ENCODE results near the gene NRXN2.
"Not testable (repeated sequence)": the region's sequence is repeated elsewhere in the genome, so short reads cannot be mapped to it uniquely, and the experiment has no call there.

The NRXN2 gene

DNA sequence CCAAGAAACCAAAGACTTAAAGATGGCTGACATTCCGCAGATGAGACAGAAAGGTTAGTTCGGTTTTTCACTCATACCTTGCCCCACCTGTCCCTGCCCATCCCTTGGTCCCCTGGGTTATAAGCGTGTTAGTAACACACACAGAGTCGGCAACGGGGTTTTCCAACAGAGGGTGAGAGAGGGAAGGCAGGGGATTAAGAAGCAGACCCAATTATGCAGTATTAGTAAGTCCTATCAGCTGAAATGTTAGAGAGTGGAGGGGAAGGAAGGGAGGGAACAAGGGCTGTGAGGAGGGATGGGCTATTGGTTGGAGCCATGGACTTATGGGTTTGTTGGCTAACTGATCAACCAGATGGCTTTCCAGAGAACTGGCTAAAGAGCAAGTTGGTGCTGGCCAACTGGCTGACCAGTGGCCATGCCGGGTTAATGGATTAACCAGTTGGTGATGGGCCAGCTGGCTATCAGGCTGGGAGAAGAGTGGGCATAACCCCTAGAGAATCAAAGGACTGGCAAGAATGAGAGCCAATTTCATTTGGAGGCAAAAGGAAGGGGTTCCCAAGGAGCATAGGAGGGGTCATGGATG lies 45.5 kb downstream of the NRXN2 start:
- DNase-seq, result no peak

DNA sequence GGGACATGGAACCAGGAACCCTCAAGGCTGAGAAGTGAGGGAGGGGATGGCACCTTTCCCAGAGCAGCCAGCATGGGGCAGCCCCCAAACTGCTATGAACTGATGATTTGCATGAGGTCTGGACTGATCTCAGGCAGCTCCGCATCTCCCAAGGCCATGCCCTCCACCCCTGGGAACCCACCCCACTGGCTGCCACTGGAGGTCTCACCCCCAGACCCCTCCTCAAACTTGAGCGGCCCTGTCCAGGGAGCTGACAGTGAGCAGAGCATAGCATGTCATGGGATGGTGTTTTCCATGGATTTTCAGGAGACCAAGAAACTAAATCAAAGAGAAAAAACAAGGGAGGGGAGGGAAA lies 46.8 kb downstream of the NRXN2 start:
- DNase-seq, result no peak

DNA sequence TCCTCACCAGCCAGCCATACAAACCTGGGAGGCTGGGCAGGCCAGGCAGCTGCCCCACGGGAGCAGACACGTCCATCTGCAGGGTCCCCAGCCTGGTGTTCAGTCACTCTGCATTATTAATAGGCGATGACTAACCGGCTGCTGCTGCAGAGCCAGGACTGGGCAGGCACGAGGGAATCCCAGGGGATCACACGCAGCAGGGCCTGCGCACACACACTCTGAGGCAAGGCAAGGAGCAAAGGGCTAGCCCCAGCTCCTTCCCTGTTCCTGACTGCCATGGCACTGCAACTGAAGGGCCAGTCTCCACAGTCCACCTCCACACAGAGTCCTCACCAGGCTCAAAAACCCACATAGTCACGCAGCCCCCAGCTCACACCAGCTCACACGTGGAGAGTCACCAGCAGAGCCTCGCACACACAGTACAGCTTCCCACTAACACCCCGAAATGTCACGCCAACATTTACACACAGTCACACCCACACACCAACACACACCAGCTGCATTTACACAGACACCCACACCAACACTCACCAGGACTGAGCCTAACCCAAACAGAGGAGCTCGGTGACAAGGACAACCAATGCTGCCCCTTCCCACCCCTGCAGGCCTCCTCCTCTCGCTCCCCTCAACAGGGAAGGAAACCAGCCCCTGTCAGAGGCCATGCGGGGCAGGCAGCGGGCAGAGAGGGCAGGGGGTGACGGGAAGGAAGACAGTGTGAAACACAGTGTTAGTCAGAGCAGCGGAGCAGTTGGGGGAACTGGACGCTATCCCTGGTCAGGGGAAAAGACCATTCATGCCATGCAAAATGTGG lies 47.3 kb downstream of the NRXN2 start:
- peak in 41 of 56 donors; percentile 9 to 82 (median 55) for DNase-seq

DNA sequence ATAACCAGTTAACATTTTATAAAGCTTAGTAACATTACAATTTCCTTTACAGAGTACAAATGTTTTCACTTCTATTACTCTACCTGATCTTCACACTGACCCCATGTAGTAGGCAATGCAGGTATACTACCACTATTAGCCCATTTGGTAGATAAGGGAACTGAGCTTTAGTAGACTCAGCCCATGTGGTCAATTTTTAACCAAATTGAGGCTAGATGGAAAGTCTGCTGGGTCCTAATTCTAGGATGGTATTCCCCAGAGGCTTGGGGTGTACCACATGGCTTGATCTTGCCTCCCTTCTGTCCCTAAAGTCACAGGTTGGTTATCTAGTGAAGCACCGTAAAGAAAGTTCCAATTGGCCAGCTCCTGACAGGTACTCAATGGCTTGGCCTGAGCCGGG lies 48.2 kb downstream of the NRXN2 start:
- DNase-seq, result no peak

DNA sequence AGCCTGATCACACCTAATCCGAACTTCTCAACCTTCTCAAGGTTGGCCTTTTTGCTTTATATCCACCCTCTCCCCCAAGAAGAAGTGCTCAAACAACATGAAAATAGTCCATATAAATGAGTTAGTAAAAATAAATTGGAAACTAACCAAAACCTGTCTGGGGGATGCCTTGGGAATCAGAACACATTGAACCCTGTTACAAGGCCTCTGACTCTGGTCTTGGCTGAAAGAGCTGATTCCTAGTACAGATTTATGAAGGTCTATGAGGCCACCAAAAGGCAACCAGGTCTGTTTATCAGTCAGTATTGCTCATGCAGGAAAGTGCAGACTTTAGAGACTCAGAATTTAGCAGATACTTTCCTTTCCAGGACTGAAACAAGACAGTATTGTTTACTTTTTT lies 49.7 kb downstream of the NRXN2 start:
- DNase-seq, result no peak

DNA sequence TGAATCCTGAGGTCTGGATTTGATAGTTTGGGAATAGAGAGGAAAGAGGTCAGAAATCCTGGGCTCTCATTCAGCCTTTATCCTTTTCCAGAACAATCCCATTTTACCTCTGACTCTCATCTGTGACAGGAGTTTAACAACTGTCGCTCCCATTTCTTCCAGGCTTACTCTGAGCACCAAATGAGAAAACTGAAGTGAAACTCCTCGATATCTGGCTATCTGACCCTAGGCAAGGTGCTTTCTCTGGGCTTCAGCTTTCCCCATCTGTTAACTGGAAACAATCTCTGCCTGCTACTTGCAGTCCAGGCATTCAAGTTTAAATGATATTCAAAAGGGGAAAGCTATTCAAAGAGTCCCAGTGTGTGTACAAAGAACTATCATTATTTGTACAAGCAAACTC lies 50.1 kb downstream of the NRXN2 start:
- DNase-seq, result no peak

DNA sequence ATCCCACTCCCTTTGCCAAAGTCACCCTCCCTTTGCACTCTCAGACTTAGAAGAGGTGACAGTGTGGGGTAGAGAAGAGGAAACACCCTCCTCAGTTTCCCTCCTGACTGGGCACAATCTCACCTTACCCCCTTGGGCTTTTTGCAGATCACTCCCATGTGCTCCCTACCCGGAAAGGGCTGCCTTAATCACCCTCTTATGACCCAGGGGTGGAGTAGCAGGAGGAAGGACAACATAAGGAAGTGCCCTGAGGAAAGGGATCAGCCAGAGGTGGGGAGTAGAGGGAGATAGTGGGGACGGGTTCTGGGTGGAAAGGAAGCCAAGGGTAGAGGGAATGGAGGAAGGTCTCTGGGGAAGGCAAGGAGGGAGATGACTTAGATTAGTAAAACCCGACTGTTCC lies 52.0 kb downstream of the NRXN2 start:
- no peak for DNase-seq

DNA sequence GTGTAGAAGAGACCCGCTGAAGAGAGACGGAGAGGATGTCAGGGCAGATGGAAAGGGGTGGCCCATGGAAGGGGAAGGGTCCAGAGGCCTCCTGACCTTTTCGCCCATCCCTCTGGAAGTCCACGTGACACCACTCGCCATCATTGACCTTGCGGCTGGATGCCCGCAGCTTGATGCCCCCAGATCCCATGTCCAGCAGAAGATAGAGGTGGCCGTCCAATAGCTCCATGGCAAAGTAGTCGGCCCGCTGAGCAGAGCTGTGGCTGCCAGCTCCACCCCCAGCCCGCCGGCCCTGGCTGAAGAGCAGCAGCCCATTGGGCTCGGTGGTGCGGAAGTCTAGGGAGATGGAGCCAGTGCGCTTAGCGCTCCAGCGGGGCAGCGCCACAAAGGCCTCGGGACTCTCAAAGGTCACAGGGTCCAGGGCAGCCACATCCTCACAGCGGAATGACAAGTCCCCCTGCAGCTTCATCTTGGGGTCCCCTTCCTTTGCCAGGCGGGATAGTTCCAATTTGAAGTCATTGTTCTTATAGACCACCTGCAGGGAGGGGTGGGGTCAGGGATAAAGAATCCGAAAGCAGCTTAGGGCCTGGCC lies 55.7 kb downstream of the NRXN2 start:
- DNase-seq, result no peak

DNA sequence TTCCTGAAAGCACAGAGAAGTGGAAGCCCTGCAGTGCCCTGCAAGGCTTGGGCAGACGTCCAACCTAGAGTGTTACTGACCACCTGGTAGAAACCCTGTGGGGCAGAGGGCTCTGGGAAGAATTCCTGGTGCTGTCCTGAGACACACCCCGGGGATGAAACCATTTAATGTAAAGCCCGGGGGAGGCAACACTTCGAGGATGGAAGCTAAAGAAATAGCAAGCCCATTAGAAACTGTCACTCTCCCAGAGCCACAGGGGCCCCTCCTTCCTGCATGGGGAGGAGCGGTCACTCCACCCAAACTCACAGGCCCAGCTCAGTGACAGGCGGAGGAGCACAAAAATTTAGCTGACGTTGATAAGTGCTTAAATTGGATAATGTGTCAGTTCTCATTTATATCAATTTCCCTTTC lies 57.6 kb downstream of the NRXN2 start:
- no peak for DNase-seq

DNA sequence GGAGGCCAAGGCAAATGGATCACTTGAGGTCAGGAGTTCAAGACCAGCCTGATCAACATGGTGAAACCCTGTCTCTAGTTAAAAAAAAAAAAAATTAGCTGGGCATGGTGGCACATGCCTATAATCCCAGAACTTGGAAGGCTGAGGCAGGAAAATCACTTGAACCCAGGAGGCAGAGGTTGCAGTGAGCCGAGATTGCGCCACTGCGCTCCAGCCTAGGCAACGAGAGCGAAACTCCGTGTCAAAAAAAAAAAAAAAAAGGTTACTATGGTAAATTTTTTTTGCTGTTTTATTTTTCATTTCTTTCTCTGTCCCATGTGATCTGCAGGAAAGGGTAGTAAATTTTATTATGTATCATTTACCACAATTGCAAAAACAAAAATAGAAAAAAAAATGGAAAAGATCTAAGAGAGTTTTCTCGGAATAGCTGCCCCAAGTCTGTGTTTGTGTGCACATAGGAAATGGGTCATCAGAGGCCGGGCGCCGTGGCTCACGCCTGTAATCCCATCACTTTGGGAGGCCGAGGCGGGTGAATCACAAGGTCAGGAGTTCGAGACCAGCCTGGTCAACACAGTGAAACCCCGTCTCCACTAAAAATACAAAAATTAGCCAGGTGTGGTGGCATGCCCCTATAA lies 58.6 kb downstream of the NRXN2 start:
- DNase-seq, result not testable (repeated sequence)

DNA sequence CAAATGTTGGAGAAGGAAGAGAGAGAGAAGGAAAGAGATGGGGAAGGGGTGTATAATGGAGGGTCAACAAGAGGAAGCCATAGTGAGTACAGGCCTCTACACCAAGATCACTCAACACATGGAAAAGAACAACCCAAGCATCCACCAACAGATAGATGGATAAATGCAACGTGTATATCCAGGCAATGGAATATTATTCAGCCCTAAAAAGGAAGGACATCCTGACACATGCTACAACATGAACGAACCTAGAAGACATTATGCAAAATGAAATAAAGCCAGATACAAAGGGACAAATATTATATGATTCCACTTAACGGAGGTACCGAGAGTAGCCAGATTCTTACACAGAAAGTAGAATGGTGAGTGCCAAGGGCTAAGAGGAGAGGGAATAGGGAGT lies 59.3 kb downstream of the NRXN2 start:
- no peak for DNase-seq

DNA sequence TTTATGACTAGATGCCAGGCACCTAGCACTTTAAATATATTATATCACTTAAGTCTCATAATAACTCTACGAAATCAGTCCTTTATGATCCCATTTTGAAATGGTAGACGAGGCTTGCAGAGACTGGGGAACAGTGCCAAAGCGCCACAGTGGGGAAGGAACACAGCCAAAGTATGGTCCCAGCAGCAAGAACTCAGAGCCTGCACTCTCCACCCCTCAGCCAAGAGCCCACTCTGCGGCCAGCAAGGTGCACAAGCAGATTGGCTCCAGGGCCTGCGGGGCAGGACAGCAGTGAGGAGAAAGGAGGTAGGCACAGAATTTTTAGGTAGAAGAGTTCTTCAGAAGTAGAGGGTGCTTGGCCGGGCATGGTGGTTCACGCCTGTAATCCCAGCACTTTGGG lies 61.4 kb downstream of the NRXN2 start:
- no peak for DNase-seq

DNA sequence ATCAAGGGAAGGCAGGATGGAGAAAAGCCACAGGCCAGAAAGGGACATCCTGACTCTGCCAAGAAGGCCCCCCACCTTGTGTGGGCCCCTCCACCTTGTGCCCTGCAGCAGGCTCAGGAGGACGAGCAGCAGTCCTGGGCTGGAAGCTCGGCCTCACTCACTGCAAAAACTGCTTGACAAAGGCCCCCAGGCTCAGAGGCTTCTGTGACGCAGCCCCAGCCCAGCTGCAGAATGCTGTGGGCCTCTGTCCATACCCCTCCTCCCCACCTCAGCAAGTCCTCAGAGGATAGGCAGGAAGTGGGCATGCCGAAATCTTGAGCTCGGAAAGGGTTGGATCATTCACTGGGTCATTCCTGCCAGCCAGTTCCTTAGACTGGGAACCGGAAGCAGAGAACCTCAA lies 61.9 kb downstream of the NRXN2 start:
- peak in 1 of 56 donors; percentile 35 for DNase-seq

DNA sequence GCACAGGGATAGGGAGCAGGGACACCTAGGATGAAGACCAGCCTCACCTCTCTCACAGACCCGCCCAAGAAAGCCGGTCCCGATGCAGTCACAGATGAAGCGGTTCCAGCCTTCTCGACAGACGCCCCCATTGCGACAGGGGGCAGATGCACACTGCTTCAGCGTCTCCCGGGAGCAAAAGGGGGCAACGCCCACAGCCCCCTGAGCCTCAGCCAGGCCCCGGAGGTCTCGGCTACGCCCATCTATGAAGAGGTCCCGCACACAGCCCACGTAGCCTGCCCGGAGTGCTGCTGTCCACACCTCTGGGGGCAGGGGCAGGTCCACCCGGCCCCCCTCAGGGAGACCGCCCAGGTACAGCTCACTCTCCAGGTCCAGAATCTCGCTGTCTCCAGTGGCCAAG lies 62.3 kb downstream of the NRXN2 start:
- no peak for DNase-seq

DNA sequence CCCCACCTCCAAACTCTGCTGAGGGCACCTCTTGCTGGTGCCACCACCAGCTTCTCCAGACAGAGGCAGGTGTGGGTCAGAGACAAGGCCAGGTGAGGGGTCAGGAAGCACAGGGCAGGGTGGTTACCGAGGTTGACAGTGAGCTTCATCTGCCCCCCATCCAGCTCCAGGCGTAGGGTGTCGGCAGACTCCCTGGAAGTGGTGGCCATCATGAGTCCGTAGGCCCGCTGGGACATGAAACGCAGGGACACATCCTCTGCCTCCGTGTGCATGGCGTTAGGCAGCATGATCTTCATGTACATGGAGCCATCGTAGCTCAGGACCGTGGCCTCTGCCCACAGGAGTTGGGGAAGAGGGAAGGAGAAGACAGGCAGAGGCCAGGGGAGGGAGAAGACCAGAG lies 62.8 kb downstream of the NRXN2 start:
- no peak for DNase-seq

DNA sequence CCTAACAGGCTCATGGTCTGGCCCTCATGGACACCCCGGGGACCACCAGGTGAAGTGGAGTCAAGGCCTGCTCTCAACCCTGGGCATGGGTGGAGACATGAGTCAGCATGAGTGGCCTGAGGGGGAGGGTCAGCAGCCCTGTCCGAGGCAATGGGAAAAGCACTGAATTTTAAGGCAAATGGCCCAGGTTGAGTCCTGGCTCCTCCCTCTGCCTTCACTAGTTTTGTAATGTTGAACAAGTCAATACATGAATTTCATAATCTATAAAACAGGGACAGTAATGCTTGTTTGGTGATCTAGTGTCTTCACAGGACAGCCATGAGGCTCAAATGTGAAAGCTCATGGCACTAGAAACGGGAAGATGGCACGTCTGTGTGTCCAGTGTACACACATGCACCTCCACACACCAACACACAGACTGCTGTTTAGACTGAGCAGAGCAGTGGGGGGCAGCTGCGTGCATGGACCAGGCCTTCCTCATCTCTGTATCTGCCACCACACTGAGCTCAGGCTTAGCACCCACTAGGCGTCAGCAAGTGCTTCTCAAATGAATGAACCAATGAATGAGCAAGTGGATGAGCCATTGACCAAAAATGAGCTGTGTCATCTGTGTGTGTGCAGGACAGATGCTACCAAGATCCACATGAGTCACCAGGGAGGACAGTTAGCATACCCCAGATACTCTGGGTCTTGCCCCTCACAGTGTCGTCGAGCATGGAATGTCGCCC lies 63.4 kb downstream of the NRXN2 start:
- peak in 3 of 56 donors; percentile 14 to 46 (median 26) for DNase-seq

DNA sequence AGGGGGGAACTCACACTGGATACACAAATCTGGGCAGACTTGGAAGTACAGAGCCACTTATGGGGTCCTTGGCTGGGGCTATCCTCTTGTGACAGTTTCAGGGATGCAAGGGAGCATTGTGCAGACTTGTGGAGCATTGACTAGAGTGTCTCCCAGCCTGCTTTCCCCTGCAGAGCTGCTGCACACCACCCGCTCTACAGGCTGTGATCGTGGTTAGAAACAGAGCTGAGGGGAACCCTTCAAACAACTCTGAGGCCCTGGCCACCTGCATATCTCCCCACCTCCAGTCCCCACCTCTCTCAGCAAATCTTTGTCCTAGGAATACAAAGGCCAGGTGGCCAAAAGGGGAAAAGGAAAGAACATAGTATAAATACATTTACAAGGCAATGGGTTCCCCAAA lies 64.7 kb downstream of the NRXN2 start:
- no peak for DNase-seq

DNA sequence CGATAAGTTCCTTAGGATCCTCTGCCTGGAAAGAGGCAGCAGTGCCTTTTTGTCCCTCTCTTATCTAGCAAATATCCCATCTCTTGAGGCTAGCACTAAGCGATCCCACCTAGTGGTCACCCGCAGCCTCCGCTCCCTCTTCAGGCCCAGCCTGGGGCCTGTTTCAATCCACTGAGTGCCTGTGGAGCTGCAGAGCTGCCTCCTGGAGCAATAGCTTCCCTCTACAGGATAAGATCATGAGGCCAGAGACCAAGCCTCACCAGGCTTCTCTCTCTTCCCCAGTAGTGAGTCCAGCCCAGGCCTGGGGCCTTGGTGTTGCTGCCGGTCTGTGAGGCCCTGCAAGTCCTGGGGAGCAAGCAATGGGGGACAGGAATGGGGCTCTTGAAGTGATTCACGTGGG lies 66.1 kb downstream of the NRXN2 start:
- no peak for DNase-seq

DNA sequence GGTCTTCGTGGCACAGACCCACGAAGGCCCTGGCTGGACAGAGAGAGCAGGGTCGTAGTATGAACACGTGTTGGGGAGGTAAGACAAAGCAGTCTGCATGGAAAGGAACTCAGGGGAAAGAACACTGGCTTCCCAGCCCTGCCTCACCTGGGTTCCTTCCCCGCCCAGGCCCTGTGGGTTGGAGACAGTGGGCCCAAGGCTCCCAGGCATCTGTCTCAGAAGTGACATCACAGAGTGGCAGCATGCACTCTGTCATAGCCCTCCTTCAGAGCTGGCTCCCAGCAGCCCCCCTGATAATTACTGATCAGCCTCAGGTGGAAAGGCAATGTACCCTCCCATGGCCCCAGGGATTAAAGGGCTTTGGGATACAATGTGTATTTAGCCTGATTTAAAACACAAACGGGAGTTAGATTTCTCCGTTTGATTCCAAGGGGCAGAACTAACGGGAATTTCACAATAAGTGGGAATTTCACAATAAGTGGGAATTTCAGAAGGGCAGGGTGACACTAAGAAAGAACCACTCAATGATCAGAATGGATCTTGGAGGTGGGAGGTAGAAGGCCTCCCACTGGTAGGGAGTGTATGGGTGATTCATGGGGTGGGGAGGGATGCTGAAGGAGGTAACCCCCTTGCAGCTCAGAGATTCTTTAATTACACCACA lies 66.9 kb downstream of the NRXN2 start:
- DNase-seq, result no peak

DNA sequence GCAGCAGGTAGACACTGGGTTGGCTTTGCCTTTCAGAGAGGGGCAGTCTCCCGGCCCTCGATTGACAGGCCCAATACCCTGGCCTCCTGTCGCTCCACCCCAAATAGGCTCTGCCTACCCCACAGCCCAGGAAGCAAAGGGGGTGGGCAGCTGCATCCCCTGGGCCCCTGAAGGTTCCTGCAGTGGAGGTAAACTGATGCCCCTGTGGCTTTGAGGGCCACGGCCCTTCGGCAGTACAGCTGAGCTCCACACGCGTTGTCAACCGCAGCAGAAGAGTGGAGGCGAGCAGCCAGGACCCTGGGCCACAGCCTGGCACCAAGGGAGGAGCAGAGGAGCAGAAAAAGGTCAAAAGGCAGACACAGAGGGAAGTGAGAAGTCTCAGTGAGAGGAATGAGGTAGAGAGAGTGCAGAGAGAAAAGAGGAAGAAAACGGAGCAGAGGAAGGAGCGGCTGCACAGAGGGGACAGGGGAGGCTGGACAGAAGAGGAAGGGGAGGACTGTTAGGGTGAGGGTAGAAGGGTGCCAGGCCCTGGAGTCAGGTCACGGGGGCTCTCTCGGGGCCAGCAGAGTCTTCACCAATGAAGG lies 67.9 kb downstream of the NRXN2 start:
- peak in 1 of 56 donors; percentile 32 for DNase-seq

DNA sequence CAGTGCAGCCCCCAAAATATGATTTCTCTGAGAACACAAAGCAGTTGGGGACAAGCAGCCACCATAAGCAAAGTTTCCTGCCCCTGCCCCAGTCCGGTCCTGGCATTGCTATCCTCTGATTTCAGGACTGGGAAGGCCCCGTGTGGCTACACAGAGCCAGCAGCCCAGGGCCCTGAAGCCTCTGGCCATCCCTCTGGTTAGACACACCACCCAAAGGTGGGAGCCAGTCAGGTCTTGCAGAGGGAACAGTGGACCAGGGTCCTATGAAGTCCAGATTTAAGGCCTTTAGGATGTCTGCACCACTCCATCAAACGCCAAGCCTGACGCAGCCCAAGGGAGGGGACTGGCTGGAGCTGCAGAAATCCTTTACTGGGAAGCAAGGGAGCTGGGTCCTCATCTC lies 68.6 kb downstream of the NRXN2 start:
- DNase-seq, result no peak
